Measurements from ENCODE around the gene TCEANC2. TPM values are rescaled to one million over a fixed set of nuclear protein-coding genes. Genes with fewer than 3 reads are reported as not detected.

The TCEANC2 gene
- total RNA-seq, 1 experiment from 2014 or later, result 1.9 TPM

DNA sequence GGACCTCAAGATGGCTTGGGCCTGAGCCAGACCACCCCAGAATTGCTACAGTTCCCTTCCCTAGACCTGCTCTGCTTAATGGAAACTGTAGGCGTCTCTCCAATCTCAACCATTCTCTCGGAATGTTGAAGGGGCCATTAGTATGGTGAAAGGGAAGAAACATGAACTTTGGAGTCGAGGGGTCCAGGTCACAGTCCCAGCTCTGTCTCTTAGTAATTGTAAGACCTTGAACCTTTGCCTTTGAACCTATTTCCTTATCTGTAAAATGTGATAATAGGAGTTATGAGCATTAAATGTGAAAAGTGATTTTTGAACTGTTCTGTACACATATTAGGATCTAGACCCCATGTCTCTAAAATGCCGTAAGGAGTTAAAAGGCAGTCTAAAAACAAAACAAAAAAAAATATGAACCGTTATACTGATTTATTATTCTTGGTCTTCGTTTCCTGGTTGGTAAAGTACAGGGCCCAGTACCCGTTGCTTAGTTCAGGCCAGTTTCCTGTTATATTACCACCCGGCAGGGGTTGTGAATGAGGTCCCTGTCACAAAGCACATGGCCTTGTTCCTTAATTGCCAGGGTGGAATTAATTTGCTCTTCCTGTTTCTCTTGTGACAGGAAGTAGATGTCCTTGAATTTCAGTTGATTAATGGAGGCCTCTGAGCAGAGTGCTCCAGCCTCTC, 42.3 kb downstream of the TCEANC2 start:
- Mint-ChIP-seq H3K27me3 (ENCODE audit: insufficient read depth, unreplicated experiment) (no peaks in the 10 kb centered on the region), H3K9me3 (ENCODE audit: unreplicated experiment) (no peaks in the 10 kb centered on the region), H3K36me3 (ENCODE audit: insufficient read depth, unreplicated experiment) (no peaks in the 10 kb centered on the region), H3K4me3 (ENCODE audit: unreplicated experiment) (no peak overlapping the region), H3K27ac (ENCODE audit: unreplicated experiment) (no peak overlapping the region), H3K4me1 (ENCODE audit: low read depth, unreplicated experiment) (peaks cover 17% of the 10 kb centered on the region)
- CTCF ChIA-PET, result no interaction called here
- H3K4me3 ChIP-seq (ENCODE audit: low read depth, low read length), result no peak overlapping the region
- POLR2A ChIA-PET, result interaction anchor here (0.6 kb wide), 1 partner anchor 323 kb away, joined by 5 read pairs; no protein-coding TSS in a partner anchor
- H3K9me3 ChIP-seq, result no peaks in the 10 kb centered on the region
- TF ChIP-seq CTCF (IDR thresholded peaks at IDR 0.05; ENCODE audit: insufficient read depth in 1 of 2, low read depth in 1 of 2, low read length in 1 of 2, severe bottlenecking in 1 of 2, unreplicated experiment in 1 of 2), result no peak
- H3K27me3 ChIP-seq (replicated peaks; ENCODE audit: control insufficient read depth, insufficient read depth, low read length), result no peaks in the 10 kb centered on the region
- intact Hi-C loops (cut with micrococcal nuclease; ENCODE audit: unreplicated experiment), result no loop called here
- no TSS peak for BruUV-seq (replicated peaks)
- peaks cover 7% of the 10 kb centered on the region; the same call in 1 of the 2 replicates for H3K4me1 ChIP-seq
- no peaks in the 10 kb centered on the region for H3K36me3 ChIP-seq (ENCODE audit: control insufficient read depth, insufficient read depth, low read length)
- DNase-seq, result no peak

DNA sequence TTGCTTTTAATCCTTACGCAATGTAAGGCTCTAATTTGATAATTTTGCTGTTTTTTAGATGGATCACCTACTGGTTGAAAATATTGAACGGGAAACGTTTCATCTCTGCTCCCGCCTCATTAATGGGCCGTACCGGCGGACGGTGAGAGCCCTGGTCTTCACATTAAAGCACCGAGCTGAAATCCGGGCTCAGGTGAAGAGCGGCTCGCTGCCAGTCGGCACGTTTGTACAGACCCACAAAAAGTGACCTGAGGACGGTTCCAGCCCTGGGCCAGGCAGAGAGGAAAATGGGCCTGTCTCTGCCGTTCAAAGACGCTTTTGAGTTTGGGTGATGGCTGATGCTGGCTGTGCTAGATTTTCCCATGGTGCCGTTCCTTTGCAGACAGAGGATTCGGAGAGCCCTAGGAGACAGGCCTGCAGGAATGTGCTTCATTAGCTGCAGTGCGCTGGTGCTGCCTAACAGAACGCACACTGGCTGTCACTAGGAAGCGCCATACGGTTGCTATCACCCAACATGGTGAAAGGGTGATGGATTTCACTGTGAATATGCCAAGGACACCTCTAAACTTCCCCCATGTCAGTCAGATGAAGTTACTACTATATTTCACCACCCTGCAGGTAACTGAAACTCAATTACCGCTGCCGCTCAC, 42.9 kb downstream of the TCEANC2 start:
- Histone ChIP-seq H3K36me3 (ENCODE audit: control insufficient read depth, insufficient read depth, low read length) (no peaks in the 10 kb centered on the region), H3K9me3 (no peaks in the 10 kb centered on the region), H3K4me1 (peaks cover 7% of the 10 kb centered on the region; the same call in 1 of the 2 replicates), H3K4me3 (ENCODE audit: low read depth, low read length) (no peak overlapping the region), H3K27me3 (replicated peaks; ENCODE audit: control insufficient read depth, insufficient read depth, low read length) (no peaks in the 10 kb centered on the region)
- intact Hi-C loops (cut with micrococcal nuclease; ENCODE audit: unreplicated experiment), result no loop called here
- no peak overlapping the region for H3K4me3 Mint-ChIP-seq (ENCODE audit: unreplicated experiment)
- no peak for DNase-seq
- peaks cover 17% of the 10 kb centered on the region for H3K4me1 Mint-ChIP-seq (ENCODE audit: low read depth, unreplicated experiment)
- no peak overlapping the region for H3K27ac Mint-ChIP-seq (ENCODE audit: unreplicated experiment)
- CTCF ChIA-PET, result no interaction called here
- H3K27me3 Mint-ChIP-seq (ENCODE audit: insufficient read depth, unreplicated experiment), result no peaks in the 10 kb centered on the region
- TF ChIP-seq CTCF (IDR thresholded peaks at IDR 0.05; ENCODE audit: insufficient read depth in 1 of 2, low read depth in 1 of 2, low read length in 1 of 2, severe bottlenecking in 1 of 2, unreplicated experiment in 1 of 2), result no peak
- no peaks in the 10 kb centered on the region for H3K36me3 Mint-ChIP-seq (ENCODE audit: insufficient read depth, unreplicated experiment)
- POLR2A ChIA-PET, result no interaction called here
- H3K9me3 Mint-ChIP-seq (ENCODE audit: unreplicated experiment), result no peaks in the 10 kb centered on the region
- BruUV-seq (replicated peaks), result no TSS peak

- Histone ChIP-seq H3K4me3 (ENCODE audit: low read depth, low read length) (no peak overlapping the region), H3K9me3 (no peaks in the 10 kb centered on the region), H3K36me3 (ENCODE audit: control insufficient read depth, insufficient read depth, low read length) (no peaks in the 10 kb centered on the region), H3K27me3 (replicated peaks; ENCODE audit: control insufficient read depth, insufficient read depth, low read length) (no peaks in the 10 kb centered on the region), H3K4me1 (peaks cover 7% of the 10 kb centered on the region; the same call in 1 of the 2 replicates)
- H3K36me3 Mint-ChIP-seq (ENCODE audit: insufficient read depth, unreplicated experiment), result no peaks in the 10 kb centered on the region
- no peaks in the 10 kb centered on the region for H3K27me3 Mint-ChIP-seq (ENCODE audit: insufficient read depth, unreplicated experiment)
- H3K4me1 Mint-ChIP-seq (ENCODE audit: low read depth, unreplicated experiment), result peaks cover 17% of the 10 kb centered on the region
- H3K27ac Mint-ChIP-seq (ENCODE audit: unreplicated experiment), result no peak overlapping the region
- CTCF ChIA-PET, result no interaction called here
- no peaks in the 10 kb centered on the region for H3K9me3 Mint-ChIP-seq (ENCODE audit: unreplicated experiment)
- intact Hi-C loops (cut with micrococcal nuclease; ENCODE audit: unreplicated experiment), result no loop called here
- no peak overlapping the region for H3K4me3 Mint-ChIP-seq (ENCODE audit: unreplicated experiment)
- POLR2A ChIA-PET, result no interaction called here
- no TSS peak for BruUV-seq (replicated peaks)
- DNase-seq, result no peak
- TF ChIP-seq CTCF (IDR thresholded peaks at IDR 0.05; ENCODE audit: insufficient read depth in 1 of 2, low read depth in 1 of 2, low read length in 1 of 2, severe bottlenecking in 1 of 2, unreplicated experiment in 1 of 2), result no peak
Observed at GRCh38 chr1:54096877-54097240, 43.5 kb downstream of the TCEANC2 start.

Data from Caco-2 (cell line).